HG03196 (cell line): ENCODE measurements around the gene EXOSC9.
"Not testable (repeated sequence)": the region's sequence is repeated elsewhere in the genome, so short reads cannot be mapped to it uniquely, and the experiment has no call there.

Experiments used
- ATAC-seq: cut with Tn5 transposase; IDR thresholded peaks from one replicate; pipeline ENCODE4 v1.9.1; 2021; ENCODE audit not compliant: unreplicated experiment

EXOSC9 gene

GRCh38 chr4:121800961-121801714 lies at the start of gene EXOSC9:
Gene EXOSC9 (plus strand): TSS chr4:121801323. CDS start chr4:121801425, 102 bp downstream.
- ATAC-seq: peak; percentile 77

GRCh38 chr4:121752142-121752541 lies 49.0 kb upstream of the EXOSC9 start:
- not testable (repeated sequence) for ATAC-seq

GRCh38 chr4:121758925-121759568 lies 42.1 kb upstream of the EXOSC9 start:
- no peak for ATAC-seq

- no peak for ATAC-seq
Measured at GRCh38 chr4:121760205-121760604, 40.9 kb upstream of the EXOSC9 start.

- ATAC-seq: no peak
Measured at GRCh38 chr4:121764303-121764701, 36.8 kb upstream of the EXOSC9 start.

GRCh38 chr4:121764702-121765367 lies 36.3 kb upstream of the EXOSC9 start, which contains the start of gene SMIM43:
Gene SMIM43 (minus strand): TSS chr4:121765164. CDS start chr4:121765105, 59 bp downstream.
- ATAC-seq: no peak

GRCh38 chr4:121765368-121765705 lies 35.8 kb upstream of the EXOSC9 start:
- no peak for ATAC-seq

- no peak for ATAC-seq
Measured at GRCh38 chr4:121765971-121766538, 35.1 kb upstream of the EXOSC9 start.

- ATAC-seq: no peak
Measured at GRCh38 chr4:121767166-121767565, 34.0 kb upstream of the EXOSC9 start.

GRCh38 chr4:121769341-121769740 lies 31.8 kb upstream of the EXOSC9 start:
- ATAC-seq: no peak

GRCh38 chr4:121771869-121772268 lies 29.3 kb upstream of the EXOSC9 start:
- no peak for ATAC-seq

GRCh38 chr4:121773883-121774282 lies 27.2 kb upstream of the EXOSC9 start:
- no peak for ATAC-seq

- ATAC-seq: no peak
Measured at GRCh38 chr4:121776610-121777401, 24.3 kb upstream of the EXOSC9 start.

GRCh38 chr4:121777625-121778024 lies 23.5 kb upstream of the EXOSC9 start:
- ATAC-seq: peak; percentile 61

GRCh38 chr4:121778991-121779628 lies 22.0 kb upstream of the EXOSC9 start:
- no peak for ATAC-seq

- ATAC-seq: no peak
Measured at GRCh38 chr4:121783210-121783609, 17.9 kb upstream of the EXOSC9 start.

GRCh38 chr4:121784401-121784800 lies 16.7 kb upstream of the EXOSC9 start:
- ATAC-seq: no peak

- ATAC-seq: no peak
Measured at GRCh38 chr4:121784975-121785374, 16.1 kb upstream of the EXOSC9 start.

- no peak for ATAC-seq
Measured at GRCh38 chr4:121785479-121785878, 15.6 kb upstream of the EXOSC9 start.

- no peak for ATAC-seq
Measured at GRCh38 chr4:121786221-121786620, 14.9 kb upstream of the EXOSC9 start.
